ENCODE results near the gene RASA3. TPM values are rescaled to one million over a fixed set of nuclear protein-coding genes. Genes with fewer than 3 reads are reported as not detected.

Gene RASA3
- total and polyA plus RNA-seq, 2 of the 4 experiments (the other 2 are of a cell fraction), result 21.0 to 31.4 TPM

- no peak overlapping the region for H3K56ac ChIP-seq (ENCODE audit: extremely low read depth, insufficient read depth, low read length)
- TF ChIP-seq RAD21 (IDR thresholded peaks at IDR 0.05; ENCODE audit: low read length) (no peak), ELK1 (IDR thresholded peaks at IDR 0.05; ENCODE audit: borderline replicate concordance, low read depth, low read length) (no peak), SMC3 (IDR thresholded peaks at IDR 0.05; ENCODE audit: low read depth, low read length) (no peak)
- CTCF ChIA-PET, result no interaction called here
- peak overlapping the region; percentile 12 for H2BK5ac ChIP-seq (ENCODE audit: low read depth, low read length, poor library complexity, severe bottlenecking)
- in situ Hi-C loops (cut with MboI; ENCODE audit: low sequenced_read_pairs) (no loop called here), intact Hi-C loops (cut with micrococcal nuclease) (loop anchor here (2.0 kb wide), 1 partner anchor 97 kb away; the partner anchor contains the start of gene RASA3), dilution Hi-C loops (cut with HindIII; ENCODE audit: low sequenced_read_pairs, unreplicated experiment) (no loop called here)
- H3K4me1 ChIP-seq (ENCODE audit: control insufficient read depth, insufficient read depth, low read length), result peaks cover 37% of the 10 kb centered on the region
- peak overlapping the region; percentile 84 for H2AK9ac ChIP-seq (replicated peaks; ENCODE audit: low read depth, low read length, poor library complexity)
- POLR2A ChIA-PET (ENCODE audit: unreplicated experiment), result no interaction called here
- no peak overlapping the region for H2BK15ac ChIP-seq (ENCODE audit: low read depth, low read length)
- no peak overlapping the region for H3K4me3 ChIP-seq (ENCODE audit: insufficient read depth, low read depth, low read length)
- no peak overlapping the region; the same call in 1 of the 2 replicates for H2BK120ac ChIP-seq (ENCODE audit: low read depth, low read length)
- no peaks in the 10 kb centered on the region for H3K9me3 ChIP-seq (ENCODE audit: control insufficient read depth, insufficient read depth, low read length)
- H3K18ac ChIP-seq (ENCODE audit: low read depth, low read length), result no peak overlapping the region
- H3K9me1 ChIP-seq (ENCODE audit: insufficient read depth, low read length), result peaks cover 33% of the 10 kb centered on the region
- H2AK5ac ChIP-seq (ENCODE audit: low read depth, low read length), result peak overlapping the region; percentile 75
- peaks cover 31% of the 10 kb centered on the region for H3K36me3 ChIP-seq (ENCODE audit: control insufficient read depth, insufficient read depth, low read length)
- H3K27ac ChIP-seq (ENCODE audit: insufficient read depth, low read length), result peak overlapping the region; percentile 30
- H3K4me2 ChIP-seq (ENCODE audit: low read depth, low read length), result no peak overlapping the region
- H2BK20ac ChIP-seq (ENCODE audit: low read depth, low read length), result no peak overlapping the region
- no peak overlapping the region for H4K5ac ChIP-seq (ENCODE audit: low read depth, low read length)
- no TSS peak for BruUV-seq (replicated peaks)
- peak; percentile 35 for DNase-seq
- H3K4ac ChIP-seq (ENCODE audit: low read depth, low read length), result peak overlapping the region; percentile 56
- H3K9ac ChIP-seq (ENCODE audit: low read depth, low read length), result no peak overlapping the region
- peaks cover 85% of the 10 kb centered on the region for H4K20me1 ChIP-seq (ENCODE audit: insufficient read depth, low read length)
- H4K8ac ChIP-seq (ENCODE audit: low read depth in 2 of 2, low read length in 2 of 2), result peak overlapping the region in 1 of 2 experiments; percentile 54; a peak in 3 of 4 replicates
- 0 out of 2 replicates have a peak, but pooled peaks have one; percentile 5 for ATAC-seq (ENCODE audit: low read depth)
- no peaks in the 10 kb centered on the region for H3K27me3 ChIP-seq (ENCODE audit: control insufficient read depth, insufficient read depth, low read length)
- H2AFZ ChIP-seq (replicated peaks; ENCODE audit: low read length, poor library complexity), result peak overlapping the region; percentile 60
- peak overlapping the region; percentile 72 for H3K23ac ChIP-seq (ENCODE audit: low read depth, low read length)
- peak overlapping the region; percentile 25; the same call in 1 of the 2 replicates for H3K14ac ChIP-seq (replicated peaks; ENCODE audit: low read depth, low read length)
- H4K91ac ChIP-seq (ENCODE audit: insufficient read depth, low read depth, low read length), result peak overlapping the region; percentile 61; the same call in 1 of the 2 replicates
- WGBS, 2 experiments (ENCODE audit: extremely low coverage in 2 of 2, insufficient read length in 1 of 2), result 55% methylated on average over 10 of the region's 40 CpGs; no CpG with 5 or more reads in 1 of the 2 experiments
- H3K79me1 ChIP-seq (ENCODE audit: low read depth in 1 of 2, low read length in 2 of 2), result peaks cover 18 to 83% of the 10 kb centered on the region in 2 experiments
Observed at GRCh38 chr13:114035583-114036531, 96.6 kb downstream of the RASA3 start.

All from IMR-90 (cell line).